SK-N-MC (cell line): ENCODE data around the gene CTNS.

Experiments
- DNase-seq: peaks from one replicate; pipeline ENCODE4 v3.0.0-alpha.2; 2011; ENCODE audit warnings: low read depth, low spot score
- H3K27ac ChIP-seq: fragments of 200-600 bp; sonication (generic); 2 replicates; pipeline ENCODE4 v1.5.1; 2016; ENCODE audit warnings: mixed run types
- H3K36me3 ChIP-seq: fragments of 200-600 bp; sonication (generic); 2 replicates; pipeline ENCODE4 v1.6.1; 2017; ENCODE audit warnings: antibody characterized with exemption, low read length, mixed read lengths; ENCODE audit not compliant: insufficient read depth
- H3K4me3 ChIP-seq: fragments of 200-600 bp; sonication (generic); 2 replicates; pipeline ENCODE4 v1.5.1; 2016
- H3K9ac ChIP-seq: fragments of 200-600 bp; sonication (generic); 2 replicates; pipeline ENCODE4 v1.8.0; 2017; ENCODE audit warnings: mixed run types, mixed read lengths; ENCODE audit not compliant: insufficient read length
- H3K9me3 ChIP-seq: fragments of 200-600 bp; sonication (generic); 2 replicates; pipeline ENCODE4 v1.6.1; 2017; ENCODE audit warnings: low read depth, mild to moderate bottlenecking, antibody characterized with exemption, low read length, moderate library complexity, mixed read lengths
- EZH2 ChIP-seq: fragments of 200-600 bp; sonication (generic); IDR thresholded peaks from one replicate; pipeline ENCODE4 v1.6.1; 2017; ENCODE audit warnings: antibody characterized with exemption
- FOXP2 ChIP-seq: optimal IDR thresholded peaks from 2 replicates; pipeline ENCODE3; 2011; ENCODE audit warnings: mild to moderate bottlenecking, moderate library complexity; ENCODE audit not compliant: insufficient read depth; ENCODE audit errors: extremely low read length, control extremely low read depth
- POLR2AphosphoS5 ChIP-seq: IDR thresholded peaks from 2 replicates; pipeline ENCODE4 v1.6.1; 2012; ENCODE audit warnings: mild to moderate bottlenecking, low read depth, low read length, borderline replicate concordance

Gene CTNS

DNA sequence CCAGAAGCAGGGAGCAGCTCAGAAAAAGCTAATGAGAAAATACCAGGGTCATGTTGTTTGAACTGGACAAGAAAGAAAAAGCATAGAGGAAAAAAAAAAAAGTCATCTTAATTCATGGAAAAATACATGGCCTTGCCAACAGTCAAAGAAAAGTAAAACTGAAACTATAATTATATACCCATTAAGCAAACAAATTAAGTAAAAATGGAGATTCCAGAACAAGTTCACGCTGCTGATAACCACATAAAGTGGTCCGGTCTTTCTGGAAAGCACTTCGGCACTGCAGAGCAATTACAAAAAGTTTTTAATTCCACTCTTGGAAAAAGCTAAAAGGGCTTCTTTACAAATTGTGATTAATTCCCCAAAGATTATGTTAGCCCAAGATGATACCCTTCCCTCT lies 71.8 kb downstream of the CTNS start:
- H3K27ac ChIP-seq = no peak overlapping the region
- no peaks in the 10 kb centered on the region for H3K9me3 ChIP-seq
- no peak for DNase-seq
- H3K9ac ChIP-seq = no peak overlapping the region
- no peak overlapping the region for H3K4me3 ChIP-seq
- H3K36me3 ChIP-seq = peaks cover 5% of the 10 kb centered on the region; the same call in 1 of the 2 replicates
- TF ChIP-seq EZH2 (no peak), POLR2AphosphoS5 (no peak), FOXP2 (no peak)

DNA sequence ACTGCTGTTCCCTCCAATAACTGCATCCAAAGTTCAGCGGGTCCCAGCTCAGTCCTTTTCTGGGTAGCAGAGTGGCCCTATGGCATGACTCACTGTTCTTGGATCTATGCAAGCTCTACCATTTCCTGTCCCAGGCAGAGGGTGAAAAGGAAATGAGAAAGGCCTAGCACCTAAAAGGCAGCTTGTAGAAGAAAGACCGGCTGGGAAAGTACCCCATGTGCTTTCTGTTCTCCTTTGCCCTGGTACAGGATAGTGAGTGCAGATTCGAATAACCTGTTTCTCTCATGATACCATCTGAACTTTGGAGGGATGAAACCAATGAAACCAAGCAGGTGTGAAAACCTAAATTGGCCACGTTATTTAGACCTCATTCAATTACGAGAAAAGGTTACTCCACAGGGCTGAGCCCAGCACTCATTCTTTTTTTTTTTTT lies 74.4 kb downstream of the CTNS start:
- no peak overlapping the region for H3K9ac ChIP-seq
- H3K27ac ChIP-seq = no peak overlapping the region
- TF ChIP-seq POLR2AphosphoS5 (no peak), FOXP2 (no peak), EZH2 (no peak)
- no peaks in the 10 kb centered on the region for H3K9me3 ChIP-seq
- H3K4me3 ChIP-seq = no peak overlapping the region
- H3K36me3 ChIP-seq = peaks cover 19% of the 10 kb centered on the region
- no peak for DNase-seq
